ENCODE measurements around the gene PRSS21. TPM values are rescaled to one million over a fixed set of nuclear protein-coding genes. Genes with fewer than 3 reads are reported as not detected.

PRSS21 gene
- total RNA-seq, 1 experiment from 2014 or later = not detected

DNA sequence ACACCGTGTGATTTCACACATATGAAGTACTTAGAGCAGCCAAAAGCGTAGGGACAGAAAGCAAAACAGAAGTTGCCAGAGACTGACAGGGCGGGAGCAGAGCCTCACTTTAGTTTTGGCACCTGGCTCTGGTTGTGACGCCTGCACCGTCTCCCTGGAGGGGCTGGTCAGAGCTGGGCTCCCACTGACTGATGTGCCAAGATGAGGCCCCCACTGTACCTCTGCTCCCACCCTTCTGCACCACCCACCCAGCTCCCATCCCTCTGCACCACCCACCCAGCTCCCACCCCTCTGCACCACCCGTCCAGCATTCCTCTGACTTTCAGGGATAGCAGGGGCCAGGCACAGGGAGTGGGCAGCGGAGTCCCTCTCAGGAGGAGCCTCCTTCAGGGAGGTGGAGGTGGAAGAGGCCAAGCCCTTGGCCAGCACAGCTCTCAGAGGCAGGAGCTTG lies 3.2 kb upstream of the PRSS21 start:
- TF ChIP-seq CTCF (IDR thresholded peaks at IDR 0.05; ENCODE audit: unreplicated experiment) = no peak
- no peak for DNase-seq
- BruUV-seq (replicated peaks) = no TSS peak
- H3K36me3 Mint-ChIP-seq (ENCODE audit: insufficient read depth, unreplicated experiment) = no peaks in the 10 kb centered on the region
- intact Hi-C loops (cut with micrococcal nuclease; ENCODE audit: unreplicated experiment) = no loop called here
- H3K4me1 Mint-ChIP-seq (ENCODE audit: low read depth, unreplicated experiment) = peaks cover 6% of the 10 kb centered on the region
- H3K4me3 Mint-ChIP-seq (ENCODE audit: low read depth, unreplicated experiment) = no peak overlapping the region
- CTCF ChIA-PET = interaction anchor here (0.7 kb wide), 1 partner anchor 312 kb away, joined by 4 read pairs; no protein-coding TSS in a partner anchor
- H3K27ac Mint-ChIP-seq (ENCODE audit: unreplicated experiment) = no peak overlapping the region
- H3K9me3 Mint-ChIP-seq (ENCODE audit: low read depth, unreplicated experiment) = no peaks in the 10 kb centered on the region
- peaks cover 13% of the 10 kb centered on the region for H3K27me3 Mint-ChIP-seq (ENCODE audit: unreplicated experiment)

- Mint-ChIP-seq H3K27me3 (ENCODE audit: unreplicated experiment) (peaks cover 13% of the 10 kb centered on the region), H3K27ac (ENCODE audit: unreplicated experiment) (no peak overlapping the region), H3K9me3 (ENCODE audit: low read depth, unreplicated experiment) (no peaks in the 10 kb centered on the region), H3K4me3 (ENCODE audit: low read depth, unreplicated experiment) (no peak overlapping the region), H3K4me1 (ENCODE audit: low read depth, unreplicated experiment) (peaks cover 8% of the 10 kb centered on the region), H3K36me3 (ENCODE audit: insufficient read depth, unreplicated experiment) (no peaks in the 10 kb centered on the region)
- no TSS peak for BruUV-seq (replicated peaks)
- no peak for TF ChIP-seq CTCF (IDR thresholded peaks at IDR 0.05; ENCODE audit: unreplicated experiment)
- intact Hi-C loops (cut with micrococcal nuclease; ENCODE audit: unreplicated experiment) = no loop called here
- no peak for DNase-seq
- CTCF ChIA-PET = interaction anchor here (0.7 kb wide), 1 partner anchor 311 kb away, joined by 4 read pairs; no protein-coding TSS in a partner anchor
Measured at GRCh38 chr16:2814551-2815298, 2.3 kb upstream of the PRSS21 start.

GRCh38 chr16:2815299-2815771 lies 1.7 kb upstream of the PRSS21 start:
- CTCF ChIA-PET = no interaction called here
- H3K27me3 Mint-ChIP-seq (ENCODE audit: unreplicated experiment) = peaks cover 13% of the 10 kb centered on the region
- no peak for TF ChIP-seq CTCF (IDR thresholded peaks at IDR 0.05; ENCODE audit: unreplicated experiment)
- no peak overlapping the region for H3K4me3 Mint-ChIP-seq (ENCODE audit: low read depth, unreplicated experiment)
- DNase-seq = no peak
- H3K27ac Mint-ChIP-seq (ENCODE audit: unreplicated experiment) = no peak overlapping the region
- no TSS peak for BruUV-seq (replicated peaks)
- H3K36me3 Mint-ChIP-seq (ENCODE audit: insufficient read depth, unreplicated experiment) = no peaks in the 10 kb centered on the region
- intact Hi-C loops (cut with micrococcal nuclease; ENCODE audit: unreplicated experiment) = no loop called here
- no peaks in the 10 kb centered on the region for H3K9me3 Mint-ChIP-seq (ENCODE audit: low read depth, unreplicated experiment)
- H3K4me1 Mint-ChIP-seq (ENCODE audit: low read depth, unreplicated experiment) = peaks cover 8% of the 10 kb centered on the region

DNA sequence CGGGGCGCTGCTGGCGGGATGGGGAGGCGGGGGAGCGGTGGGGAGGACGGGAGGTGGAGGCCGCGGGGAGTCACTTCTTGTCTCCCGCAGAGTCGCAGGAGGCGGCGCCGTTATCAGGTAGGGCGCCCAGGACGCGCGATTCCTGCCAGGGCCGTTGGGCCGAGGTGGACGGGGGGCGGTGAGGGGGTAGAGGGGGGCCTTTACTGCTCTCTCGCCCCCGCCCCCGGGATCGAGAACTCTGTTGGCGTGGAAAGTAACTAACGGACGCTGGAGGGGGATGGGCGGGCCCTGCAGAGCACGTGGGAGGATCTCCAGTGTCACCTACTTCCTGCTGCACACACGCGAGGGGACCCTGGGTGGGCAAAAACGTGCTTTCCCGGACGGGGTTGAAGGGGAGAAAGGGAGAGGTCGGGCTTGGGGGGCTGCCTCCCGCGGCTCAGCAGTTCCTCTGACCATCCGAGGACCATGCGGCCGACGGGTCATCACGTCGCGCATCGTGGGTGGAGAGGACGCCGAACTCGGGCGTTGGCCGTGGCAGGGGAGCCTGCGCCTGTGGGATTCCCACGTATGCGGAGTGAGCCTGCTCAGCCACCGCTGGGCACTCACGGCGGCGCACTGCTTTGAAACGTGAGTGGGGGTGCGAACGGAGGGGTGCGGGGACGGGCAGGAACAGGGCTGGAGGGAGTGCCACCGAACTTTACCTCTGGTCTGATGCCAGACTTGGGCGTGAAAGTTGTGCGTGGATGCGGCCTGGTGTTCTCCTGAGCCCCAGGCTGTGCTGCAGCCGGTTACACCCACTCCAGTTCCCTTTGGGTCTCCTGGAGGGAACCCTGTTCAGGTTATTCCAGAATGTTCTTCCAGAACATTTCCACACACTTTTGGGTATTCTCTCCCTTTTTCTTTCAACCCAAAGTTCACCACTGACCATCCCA lies 569 bp downstream of the PRSS21 start:
- no peak overlapping the region for H3K27ac Mint-ChIP-seq (ENCODE audit: unreplicated experiment)

More for the DNA sequence above, 569 bp downstream of the PRSS21 start:
- no peak for TF ChIP-seq CTCF (IDR thresholded peaks at IDR 0.05; ENCODE audit: unreplicated experiment)
- Mint-ChIP-seq H3K9me3 (ENCODE audit: low read depth, unreplicated experiment) (no peaks in the 10 kb centered on the region), H3K27me3 (ENCODE audit: unreplicated experiment) (no peaks in the 10 kb centered on the region), H3K4me1 (ENCODE audit: low read depth, unreplicated experiment) (peaks cover 20% of the 10 kb centered on the region), H3K36me3 (ENCODE audit: insufficient read depth, unreplicated experiment) (no peaks in the 10 kb centered on the region), H3K4me3 (ENCODE audit: low read depth, unreplicated experiment) (no peak overlapping the region)
- CTCF ChIA-PET = no interaction called here
- intact Hi-C loops (cut with micrococcal nuclease; ENCODE audit: unreplicated experiment) = no loop called here
- BruUV-seq (replicated peaks) = no TSS peak
- no peak for DNase-seq

Measured in Calu3 (cell line).